ENCODE results near the gene NCKAP5. TPM values are rescaled to one million over a fixed set of nuclear protein-coding genes. Genes with fewer than 3 reads are reported as not detected.

The NCKAP5 gene
- total and polyA plus RNA-seq, 2 of the 8 experiments (the other 6 are each of a cell fraction or from before 2014, with no cell fraction given) = 0.27 to 0.86 TPM

DNA sequence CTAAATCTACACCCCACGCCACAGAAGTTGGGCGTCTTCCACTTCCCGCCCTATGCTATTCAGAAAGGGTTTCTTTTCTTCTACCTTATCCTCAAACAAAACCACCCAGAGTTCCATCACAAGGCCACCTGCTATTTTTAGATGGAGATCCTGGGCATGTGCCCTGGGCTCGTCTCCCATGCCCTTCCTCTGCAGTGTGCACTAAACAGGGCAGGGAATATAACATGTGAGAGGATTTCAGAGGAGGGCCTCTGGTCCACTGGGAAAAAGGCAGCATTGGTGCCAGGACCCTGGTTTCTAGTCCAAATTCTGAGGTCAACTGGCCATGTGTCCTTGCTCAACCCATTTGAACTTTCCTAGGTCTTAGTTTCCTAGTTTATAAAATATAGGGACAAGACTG lies 320.0 kb downstream of the NCKAP5 start:
- Histone ChIP-seq H3K9me3 (ENCODE audit: insufficient read depth in 2 of 2, low read depth in 1 of 2, low read length in 1 of 2) (no peaks in the 10 kb centered on the region), H3K79me2 (ENCODE audit: control insufficient read depth in 1 of 2, insufficient read depth in 2 of 2, low read length in 2 of 2) (no peaks in the 10 kb centered on the region), H3K36me3 (ENCODE audit: control insufficient read depth in 2 of 4, insufficient read depth in 4 of 4, low read length in 3 of 4) (no peaks in the 10 kb centered on the region), H3K23me2 (ENCODE audit: low read depth, low read length) (no peaks in the 10 kb centered on the region), H4K5ac (ENCODE audit: insufficient read length, low read depth, low read length) (no peak overlapping the region), H2BK15ac (ENCODE audit: low read length) (no peak overlapping the region), H2BK5ac (ENCODE audit: low read depth, low read length) (no peak overlapping the region), H3K18ac (ENCODE audit: extremely low read depth, low read length) (no peak overlapping the region), H3K27me3 (replicated peaks in 1 of 4; ENCODE audit: control insufficient read depth in 3 of 4, extremely low read depth in 1 of 4, insufficient read depth in 3 of 4, low read length in 3 of 4) (no peaks in the 10 kb centered on the region), H2BK12ac (ENCODE audit: low read depth, low read length) (no peak overlapping the region), H3K4me1 (replicated peaks in 1 of 4; ENCODE audit: control insufficient read depth in 3 of 4, insufficient read depth in 4 of 4, low read length in 3 of 4) (no peaks in the 10 kb centered on the region; a peak in 1 of 7 replicates), H3K9ac (replicated peaks in 1 of 4; ENCODE audit: extremely low read depth in 1 of 4, low read depth in 3 of 4, low read length in 3 of 4) (no peak overlapping the region), H2BK20ac (ENCODE audit: low read length) (no peak overlapping the region), H3K4me3 (ENCODE audit: extremely low read depth in 1 of 4, insufficient read depth in 2 of 4, low read depth in 3 of 4, low read length in 4 of 4) (no peak overlapping the region), H3K56ac (replicated peaks; ENCODE audit: insufficient read length, low read depth, low read length) (no peak overlapping the region), H3K4me2 (ENCODE audit: insufficient read depth in 1 of 2, low read depth in 2 of 2, low read length in 2 of 2) (no peak overlapping the region), H4K8ac (ENCODE audit: extremely low read depth, insufficient read depth, low read length) (no peak overlapping the region), H4K20me1 (replicated peaks in 1 of 2; ENCODE audit: control insufficient read depth in 1 of 2, insufficient read depth in 2 of 2, low read length in 2 of 2) (no peaks in the 10 kb centered on the region), H2AK5ac (ENCODE audit: low read depth, low read length) (no peak overlapping the region), H4K91ac (replicated peaks; ENCODE audit: insufficient read length, low read length) (no peak overlapping the region), H2AFZ (ENCODE audit: low read length) (no peak overlapping the region), H2BK120ac (replicated peaks; ENCODE audit: low read depth, low read length) (no peak overlapping the region), H3K14ac (ENCODE audit: insufficient read length) (no peak overlapping the region), H3K23ac (ENCODE audit: insufficient read length) (no peak overlapping the region), H3K79me1 (ENCODE audit: low read depth, low read length) (no peaks in the 10 kb centered on the region), H3K27ac (ENCODE audit: low read depth, low read length) (no peak overlapping the region), H3K4ac (replicated peaks; ENCODE audit: insufficient read length, low read depth, low read length) (no peak overlapping the region)
- TF ChIP-seq JUND (IDR thresholded peaks at IDR 0.05; ENCODE audit: low read length) (no peak), EZH2 (IDR thresholded peaks at IDR 0.05; ENCODE audit: low read depth, low read length, severe bottlenecking) (no peak)
- CTCF ChIA-PET (ENCODE audit: partially characterized antibody) = no interaction called here
- 80% methylated on average over 4 of the region's 4 CpGs; no CpG with 5 or more reads in 1 of the 2 experiments for WGBS, 2 experiments (ENCODE audit: extremely low coverage in 1 of 2, insufficient coverage in 1 of 2, insufficient read length in 1 of 2, insufficient replicate concordance in 2 of 2, low coverage in 1 of 2, low lambda C conversion rate in 2 of 2, missing lambda C conversion rate in 1 of 2)
- no peak for FAIRE-seq
- POLR2A ChIA-PET (ENCODE audit: partially characterized antibody) = no interaction called here
- no peak for DNase-seq (ENCODE audit: low read depth in 1 of 2, low spot score in 2 of 2)
